Suprapubic skin (tissue), 4 donors: ENCODE data around the gene PPP1R9B. TPM values are rescaled to one million over a fixed set of nuclear protein-coding genes. Genes with fewer than 3 reads are reported as not detected.

Experiments used
- DNase-seq, 2 donors: peaks; one replicate each; pipeline ENCODE4 v3.0.0-alpha.2; 2019; ENCODE audit warnings: low spot score in 2 of 2
- H3K27ac ChIP-seq: fragments of 200-600 bp; sonication (generic); one replicate; pipeline ENCODE4 v1.5.1; 2019
- H3K27me3 ChIP-seq: fragments of 200-600 bp; sonication (generic); one replicate; pipeline ENCODE4 v1.5.1; 2019
- H3K36me3 ChIP-seq: fragments of 200-600 bp; sonication (generic); one replicate; pipeline ENCODE4 v1.5.1; 2019
- H3K4me1 ChIP-seq: fragments of 200-600 bp; sonication (generic); one replicate; pipeline ENCODE4 v1.5.1; 2019
- H3K4me3 ChIP-seq: fragments of 200-600 bp; sonication (generic); one replicate; pipeline ENCODE4 v1.5.1; 2019; ENCODE audit warnings: mild to moderate bottlenecking
- H3K9me3 ChIP-seq: fragments of 200-600 bp; sonication (generic); one replicate; pipeline ENCODE4 v1.5.1; 2019
- EP300 ChIP-seq: sonication (generic); formaldehyde crosslinking; IDR thresholded peaks from one replicate; pipeline ENCODE4 v1.6.1; 2017; ENCODE audit warnings: antibody characterized with exemption
- POLR2A ChIP-seq, 2 donors: fragments of 450-650 bp; IDR thresholded peaks; one replicate each; pipeline ENCODE4 v1.6.1; 2017; ENCODE audit warnings: antibody characterized with exemption in 2 of 2, mild to moderate bottlenecking in 2 of 2, moderate library complexity in 2 of 2
- POLR2AphosphoS5 ChIP-seq, 3 donors: sonication (generic); formaldehyde crosslinking; IDR thresholded peaks; one replicate each; pipeline ENCODE4 v1.6.1; 2017; ENCODE audit warnings: antibody characterized with exemption in 3 of 3
- WGBS: methylation state at CpG from one replicate; pipeline ENCODE4 v1.1.5; 2018; 5-methylcytosine and 5-hydroxymethylcytosine counted together
- total RNA-seq, 4 donors: library from RNA; depleted of rRNA; stranded (reverse); fragments of >200 nt; gene quantifications; one replicate each; pipeline ENCODE4 v1.1.0, GENCODE V29; 2016
- TF ChIP-seq, protein P1 (sequence below), 2 donors: fragments of 200-600 bp in 1 of 2; fragments of 450-650 bp in 1 of 2; sonication (generic) in 1 of 2; IDR thresholded peaks; one replicate each; pipeline ENCODE4 v1.5.1; 2016 to 2019; ENCODE audit warnings: antibody characterized with exemption in 2 of 2, mild to moderate bottlenecking in 1 of 2, moderate library complexity in 1 of 2

PPP1R9B gene
- total RNA-seq, 4 donors from 2014 or later, result 21.5 to 26.2 (median 23.7) TPM

DNA sequence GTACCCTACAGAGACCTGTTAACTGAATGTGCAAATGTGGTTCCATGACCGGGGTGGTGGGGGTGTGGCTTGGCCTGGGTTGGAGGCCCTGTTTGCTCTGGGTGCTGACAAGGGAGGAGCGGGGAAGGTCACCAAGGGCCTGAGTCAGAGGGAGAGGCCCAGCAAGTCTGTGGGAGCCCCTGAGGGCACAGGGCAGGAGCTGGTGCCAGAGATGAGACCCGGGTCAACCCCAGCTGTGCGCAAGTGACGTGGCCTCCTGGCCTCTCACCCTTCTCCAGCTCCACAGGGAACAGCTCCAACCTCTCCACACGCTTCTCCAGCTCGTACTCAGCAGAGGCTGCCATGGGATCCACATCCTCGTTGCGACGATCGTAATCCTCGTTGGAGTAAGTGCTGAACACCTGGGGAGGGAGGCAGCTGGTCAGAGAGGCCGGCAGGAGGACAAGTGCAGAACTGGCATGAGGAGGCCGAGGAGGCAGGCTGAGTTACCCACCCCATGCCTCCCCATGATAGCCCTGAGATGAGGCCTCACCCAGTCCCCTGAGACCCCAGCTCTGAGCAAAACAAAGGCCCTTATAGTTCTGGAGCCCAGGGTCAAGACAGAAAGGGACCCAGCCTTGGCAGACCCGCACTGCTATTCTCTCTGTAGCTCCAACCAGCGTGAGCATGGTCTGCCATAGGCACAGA, 5.5 kb downstream of the PPP1R9B start:
- TF ChIP-seq POLR2A (IDR thresholded peaks at IDR 0.05), result no peak
- no peak for TF ChIP-seq EP300
- no peak for TF ChIP-seq POLR2AphosphoS5 (IDR thresholded peaks at IDR 0.05)
- TF ChIP-seq, protein P1, sequence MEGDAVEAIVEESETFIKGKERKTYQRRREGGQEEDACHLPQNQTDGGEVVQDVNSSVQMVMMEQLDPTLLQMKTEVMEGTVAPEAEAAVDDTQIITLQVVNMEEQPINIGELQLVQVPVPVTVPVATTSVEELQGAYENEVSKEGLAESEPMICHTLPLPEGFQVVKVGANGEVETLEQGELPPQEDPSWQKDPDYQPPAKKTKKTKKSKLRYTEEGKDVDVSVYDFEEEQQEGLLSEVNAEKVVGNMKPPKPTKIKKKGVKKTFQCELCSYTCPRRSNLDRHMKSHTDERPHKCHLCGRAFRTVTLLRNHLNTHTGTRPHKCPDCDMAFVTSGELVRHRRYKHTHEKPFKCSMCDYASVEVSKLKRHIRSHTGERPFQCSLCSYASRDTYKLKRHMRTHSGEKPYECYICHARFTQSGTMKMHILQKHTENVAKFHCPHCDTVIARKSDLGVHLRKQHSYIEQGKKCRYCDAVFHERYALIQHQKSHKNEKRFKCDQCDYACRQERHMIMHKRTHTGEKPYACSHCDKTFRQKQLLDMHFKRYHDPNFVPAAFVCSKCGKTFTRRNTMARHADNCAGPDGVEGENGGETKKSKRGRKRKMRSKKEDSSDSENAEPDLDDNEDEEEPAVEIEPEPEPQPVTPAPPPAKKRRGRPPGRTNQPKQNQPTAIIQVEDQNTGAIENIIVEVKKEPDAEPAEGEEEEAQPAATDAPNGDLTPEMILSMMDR (IDR thresholded peaks at IDR 0.05), result no peak
- peaks cover 53% of the 10 kb centered on the region for H3K36me3 ChIP-seq
- 54% methylated on average over 8 of the region's 16 CpGs for WGBS
- no peaks in the 10 kb centered on the region for H3K27me3 ChIP-seq
- peak in 1 of 2 donors; percentile 63 for DNase-seq
- H3K4me3 ChIP-seq, result no peak overlapping the region
- H3K27ac ChIP-seq, result no peak overlapping the region
- H3K9me3 ChIP-seq, result no peaks in the 10 kb centered on the region
- peaks cover 65% of the 10 kb centered on the region for H3K4me1 ChIP-seq

DNA sequence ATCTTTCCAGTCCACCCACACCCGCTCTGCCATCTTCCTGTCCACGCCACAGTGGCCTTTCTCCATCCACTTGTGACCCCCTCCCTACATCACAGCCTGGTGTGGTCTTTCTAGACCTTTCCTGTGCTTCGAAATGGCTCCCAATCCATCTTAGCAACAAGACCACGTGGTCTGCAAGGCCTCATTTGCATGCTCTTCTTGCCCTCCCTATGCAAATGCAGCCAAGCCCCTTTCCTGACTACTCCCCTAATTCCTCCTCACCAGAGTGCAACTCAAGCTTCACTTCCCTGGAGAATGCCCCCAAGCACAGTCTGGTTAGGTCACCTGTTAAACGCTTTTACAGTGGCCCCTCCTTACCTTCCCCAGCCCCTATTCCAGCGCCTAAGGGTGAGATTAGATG, 6.1 kb downstream of the PPP1R9B start:
- Histone ChIP-seq H3K27me3 (no peaks in the 10 kb centered on the region), H3K36me3 (peaks cover 59% of the 10 kb centered on the region), H3K9me3 (no peaks in the 10 kb centered on the region), H3K4me3 (no peak overlapping the region), H3K4me1 (peaks cover 60% of the 10 kb centered on the region), H3K27ac (no peak overlapping the region)
- TF ChIP-seq EP300 (no peak), POLR2A (IDR thresholded peaks at IDR 0.05) (no peak), POLR2AphosphoS5 (IDR thresholded peaks at IDR 0.05) (no peak)
- TF ChIP-seq, protein P1 (IDR thresholded peaks at IDR 0.05), result no peak
- 73% methylated on average over 6 of the region's 6 CpGs for WGBS
- DNase-seq, result no peak

DNA sequence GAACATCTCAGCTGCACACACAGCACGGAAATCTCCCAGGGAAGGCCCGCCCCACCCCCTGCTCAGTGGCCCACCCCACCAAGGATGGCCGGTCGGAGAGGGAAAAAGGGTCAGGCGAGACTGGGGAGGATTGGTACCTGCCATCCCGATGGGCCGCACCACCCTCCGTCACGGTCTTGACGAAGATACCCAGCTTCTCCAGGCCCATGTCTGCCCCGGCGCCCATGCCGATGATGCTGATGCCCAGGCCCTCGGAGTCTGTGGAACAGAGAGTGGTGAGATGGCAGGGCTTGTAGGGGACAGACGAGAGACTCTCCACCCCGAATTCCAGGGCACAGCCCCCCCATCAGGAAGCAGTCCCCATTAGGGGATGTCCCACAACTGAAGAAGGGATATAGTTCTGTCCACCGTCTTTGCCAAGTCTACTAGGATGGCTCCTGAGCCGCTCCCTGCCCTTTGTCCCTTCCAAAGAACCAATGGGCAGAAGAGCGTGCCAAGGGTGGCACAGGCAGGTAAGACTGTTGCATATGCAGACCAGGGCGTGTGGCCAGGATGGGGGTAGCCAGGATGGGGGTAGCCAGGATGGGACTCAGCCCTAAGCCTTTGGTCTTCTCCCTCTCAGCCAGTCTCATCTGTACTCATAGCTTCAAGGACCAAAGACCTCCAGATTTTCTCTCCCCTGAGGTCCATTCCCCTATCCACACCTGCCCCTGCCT, 6.9 kb downstream of the PPP1R9B start:
- peak in 1 of 2 donors; percentile 60 for DNase-seq
- Histone ChIP-seq H3K27ac (no peak overlapping the region), H3K4me3 (no peak overlapping the region), H3K27me3 (no peaks in the 10 kb centered on the region), H3K9me3 (no peaks in the 10 kb centered on the region), H3K36me3 (peaks cover 67% of the 10 kb centered on the region), H3K4me1 (peaks cover 52% of the 10 kb centered on the region)
- TF ChIP-seq EP300 (no peak), POLR2AphosphoS5 (IDR thresholded peaks at IDR 0.05) (no peak), POLR2A (IDR thresholded peaks at IDR 0.05) (no peak)
- TF ChIP-seq, protein P1 (IDR thresholded peaks at IDR 0.05), result no peak
- WGBS, result 95% methylated on average over 13 of the region's 20 CpGs

DNA sequence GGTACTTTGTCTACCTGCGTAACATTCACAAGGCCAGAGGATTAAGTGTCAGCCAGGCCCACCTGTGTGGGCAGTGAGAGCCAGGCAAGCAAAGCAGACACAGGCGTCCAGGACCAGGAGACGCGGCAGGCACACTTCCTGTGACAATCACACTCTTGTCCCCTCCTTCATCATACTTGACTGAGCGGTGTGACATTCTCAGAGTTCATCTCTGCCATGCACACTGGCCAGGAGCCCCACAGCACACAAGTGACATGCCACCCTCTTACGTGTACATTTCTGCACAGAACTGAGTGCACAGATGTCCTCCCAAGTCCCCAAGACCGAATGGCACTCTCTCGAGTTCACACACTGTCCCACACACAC, 8.7 kb downstream of the PPP1R9B start:
- no peak for TF ChIP-seq POLR2AphosphoS5 (IDR thresholded peaks at IDR 0.05)
- TF ChIP-seq, protein P1 (IDR thresholded peaks at IDR 0.05), result no peak
- TF ChIP-seq EP300, result no peak
- no peak for TF ChIP-seq POLR2A (IDR thresholded peaks at IDR 0.05)
- Histone ChIP-seq H3K4me3 (no peak overlapping the region), H3K27me3 (no peaks in the 10 kb centered on the region), H3K9me3 (no peaks in the 10 kb centered on the region), H3K36me3 (peaks cover 85% of the 10 kb centered on the region), H3K4me1 (peaks cover 33% of the 10 kb centered on the region), H3K27ac (no peak overlapping the region)
- 62% methylated on average over 8 of the region's 8 CpGs for WGBS
- DNase-seq, result no peak

DNA sequence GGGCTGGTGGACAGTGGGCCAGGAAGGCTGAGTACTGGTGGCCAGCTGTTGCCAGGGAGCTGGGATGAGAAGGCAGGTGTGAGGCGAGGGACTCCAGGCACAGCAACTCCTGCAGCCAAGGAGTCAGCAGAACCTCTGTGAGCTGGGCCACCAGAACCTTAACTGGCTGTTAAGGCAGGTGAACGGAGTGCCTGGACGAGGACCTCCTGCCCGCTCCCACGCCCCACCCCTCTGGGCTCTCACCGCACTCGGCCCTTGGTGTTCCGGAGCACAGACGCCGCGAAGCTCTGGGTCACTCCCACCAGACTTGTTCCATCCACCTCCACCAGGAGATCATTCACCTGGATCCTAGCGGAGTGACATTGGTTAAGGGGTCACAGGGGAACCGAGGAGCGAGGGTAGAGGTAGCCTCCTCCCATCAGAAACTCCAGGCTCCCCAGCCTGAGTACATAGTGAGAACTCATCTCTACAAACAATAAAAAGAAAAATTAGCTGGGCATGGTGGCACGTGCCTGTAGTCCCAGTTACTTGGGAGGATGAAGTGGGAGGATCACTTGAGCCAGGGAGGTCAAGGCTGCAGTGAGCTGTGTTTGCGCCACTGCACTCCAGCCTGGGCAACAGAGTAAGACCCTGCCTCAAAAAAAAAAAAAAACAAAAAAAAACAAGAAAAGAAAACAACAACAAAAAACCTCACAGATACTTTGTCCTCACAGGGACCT, 9.3 kb downstream of the PPP1R9B start:
- H3K4me1 ChIP-seq, result peaks cover 28% of the 10 kb centered on the region
- H3K4me3 ChIP-seq, result no peak overlapping the region
- no peaks in the 10 kb centered on the region for H3K27me3 ChIP-seq
- H3K27ac ChIP-seq, result no peak overlapping the region
- H3K36me3 ChIP-seq, result peaks cover 91% of the 10 kb centered on the region
- DNase-seq, result no peak
- 83% methylated on average over 14 of the region's 16 CpGs for WGBS
- no peaks in the 10 kb centered on the region for H3K9me3 ChIP-seq
- TF ChIP-seq POLR2A (IDR thresholded peaks at IDR 0.05) (no peak), EP300 (no peak), POLR2AphosphoS5 (IDR thresholded peaks at IDR 0.05) (no peak)
- TF ChIP-seq, protein P1 (IDR thresholded peaks at IDR 0.05), result no peak
